ENCODE results near the gene UCP3. TPM values are rescaled to one million over a fixed set of nuclear protein-coding genes. Genes with fewer than 3 reads are reported as not detected.

The UCP3 gene
- total and polyA plus RNA-seq, 2 donors (not counting 1 experiment from before 2014, with no cell fraction given): 8.9 to 11.0 TPM

- intact Hi-C loops (cut with micrococcal nuclease): no loop called here
- H3K9me3 ChIP-seq (ENCODE audit: control extremely low read depth in 1 of 3, control insufficient read depth in 2 of 3, insufficient read depth in 1 of 3, low read length in 2 of 3): no peaks in the 10 kb centered on the region
- H3K79me2 ChIP-seq (ENCODE audit: control insufficient read depth, insufficient read depth, low read length): no peaks in the 10 kb centered on the region
- Mint-ChIP-seq H3K9me3 (ENCODE audit: insufficient read depth) (no peaks in the 10 kb centered on the region), H3K27ac (peak overlapping the region; percentile 96), H3K27me3 (no peaks in the 10 kb centered on the region), H3K4me1 (peaks cover 83% of the 10 kb centered on the region), H3K4me3 (peak overlapping the region; percentile 69)
- peaks cover 3 to 23% of the 10 kb centered on the region in 2 experiments for H3K36me3 ChIP-seq (replicated peaks in 1 of 2; ENCODE audit: control extremely low read depth in 1 of 2, control insufficient read depth in 1 of 2, extremely low read depth in 1 of 2, insufficient read depth in 2 of 2, low read length in 1 of 2)
- H4K20me1 ChIP-seq (ENCODE audit: control insufficient read depth, insufficient read depth, low read length, poor library complexity, severe bottlenecking): peaks cover 33% of the 10 kb centered on the region
- DNase-seq (peak; percentile 62), ATAC-seq (ENCODE audit: low read depth) (peak; percentile 9)
- peak overlapping the region; percentile 29 for H3K4me2 ChIP-seq (replicated peaks; ENCODE audit: low read depth, low read length, poor library complexity, severe bottlenecking)
- peak overlapping the region; percentile 61 to 78 for H3K27ac ChIP-seq (ENCODE audit: low read length in 2 of 2)
- H3K9ac ChIP-seq (ENCODE audit: low read length): no peak overlapping the region
- ChIA-PET POLR2A (interaction anchor here (0.5 to 9.4 kb wide), 6 partner anchors 10 to 123 kb away, joined by 3 to 155 read pairs (median 4); partner anchors contain the start of gene UCP2), CTCF (interaction anchor here (1.2 to 9.9 kb wide), 2 partner anchors 10 to 63 kb away, joined by 3 to 97 read pairs; partner anchors contain the start of gene UCP2)
- no peaks in the 10 kb centered on the region for H3K27me3 ChIP-seq (replicated peaks in 1 of 4; ENCODE audit: control extremely low read depth in 1 of 4, control insufficient read depth in 3 of 4, insufficient read depth in 4 of 4, low read length in 3 of 4)
- TF ChIP-seq EZH2 (IDR thresholded peaks at IDR 0.05; ENCODE audit: borderline replicate concordance, insufficient read depth, low read depth, low read length, poor library complexity, severe bottlenecking) (no peak), CTCF (IDR thresholded peaks at IDR 0.05) (no peak)
- 27% methylated on average over 3 of the region's 6 CpGs for WGBS (ENCODE audit: insufficient coverage)
- H3K4me1 ChIP-seq (ENCODE audit: control insufficient read depth in 2 of 2, insufficient read depth in 2 of 2, low read length in 2 of 2): peaks cover 77 to 86% of the 10 kb centered on the region in 2 donors
- no peak overlapping the region for H3K4me3 ChIP-seq (ENCODE audit: control extremely low read depth in 1 of 5, extremely low read depth in 1 of 5, insufficient read depth in 1 of 5, low read depth in 2 of 5, low read length in 4 of 5)
- no peak overlapping the region for H2AFZ ChIP-seq (ENCODE audit: insufficient read depth, low read depth, low read length, poor library complexity, severe bottlenecking)
These were observed 37.6 kb downstream of the UCP3 start for GRCh38 chr11:73971175-73971719.

Data from B cell (primary cell).